Measurements from ENCODE around the gene PTGER3.

The PTGER3 gene

DNA sequence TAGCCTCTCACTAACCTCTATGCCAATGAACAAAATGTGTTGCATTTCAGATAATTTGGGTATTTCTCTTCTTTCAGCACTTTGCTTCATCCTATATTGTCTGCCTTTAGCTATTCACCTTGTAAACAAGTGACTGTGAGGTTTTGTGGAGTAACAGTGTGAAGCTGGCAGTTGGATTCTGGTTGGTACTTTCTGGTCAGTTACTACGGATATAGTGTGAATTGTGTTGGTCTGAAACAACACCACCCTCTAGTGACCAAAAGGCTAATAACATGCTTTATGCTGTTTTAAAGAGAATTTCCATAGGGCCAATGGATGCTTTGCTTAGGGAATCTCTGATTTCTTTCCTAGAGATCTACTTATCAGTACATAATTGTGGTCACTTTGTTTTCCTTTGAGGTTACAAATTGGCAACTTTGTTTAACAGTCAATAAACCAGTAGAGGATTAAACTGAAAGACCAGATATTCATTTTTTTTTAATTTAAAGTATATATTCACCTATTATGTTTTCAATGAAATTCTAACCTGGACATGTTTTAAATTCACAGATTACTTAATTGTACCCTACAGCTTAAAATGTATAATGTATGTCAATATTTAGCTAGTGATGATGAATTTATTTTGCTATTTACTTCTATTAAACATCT lies 2.5 kb upstream of the PTGER3 start:
- peak; percentile 72 for DNase-seq

DNA sequence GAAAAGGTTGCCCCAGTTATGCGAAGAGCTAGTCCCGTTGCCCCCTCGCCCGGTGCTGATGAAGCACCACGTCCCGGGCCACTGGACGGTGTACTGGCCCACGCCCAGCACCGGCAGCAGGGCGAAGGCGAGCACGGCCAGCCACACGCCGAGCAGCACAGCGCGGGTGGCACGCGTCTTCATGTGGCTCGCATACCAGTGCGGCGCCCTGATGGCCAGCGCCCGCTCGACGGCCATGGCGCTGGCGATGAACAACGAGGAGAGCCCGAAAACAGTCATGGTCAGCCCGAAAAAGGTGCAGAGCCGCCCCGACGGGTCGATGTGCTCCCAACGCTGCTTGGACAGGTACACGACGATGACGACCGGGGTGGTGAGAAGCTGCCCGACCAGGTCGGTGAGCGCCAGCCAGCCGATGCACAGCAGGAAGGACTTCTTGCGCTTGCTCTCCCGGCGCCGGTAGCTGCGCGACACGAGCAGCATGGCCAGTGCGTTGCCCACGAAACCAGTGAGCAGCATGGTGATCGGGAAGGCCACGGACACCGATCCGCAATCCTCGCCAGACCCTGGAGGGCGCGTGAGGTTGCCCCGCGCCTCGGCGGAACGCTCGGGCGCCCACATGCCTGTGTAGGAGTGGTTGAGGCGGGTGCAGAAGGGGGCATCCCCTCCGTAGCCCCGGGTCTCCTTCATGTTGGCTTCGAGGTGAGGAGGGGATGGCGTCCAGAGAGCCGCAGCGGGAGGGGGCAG lies 553 bp downstream of the PTGER3 start:
- peak; percentile 38 for DNase-seq

DNA sequence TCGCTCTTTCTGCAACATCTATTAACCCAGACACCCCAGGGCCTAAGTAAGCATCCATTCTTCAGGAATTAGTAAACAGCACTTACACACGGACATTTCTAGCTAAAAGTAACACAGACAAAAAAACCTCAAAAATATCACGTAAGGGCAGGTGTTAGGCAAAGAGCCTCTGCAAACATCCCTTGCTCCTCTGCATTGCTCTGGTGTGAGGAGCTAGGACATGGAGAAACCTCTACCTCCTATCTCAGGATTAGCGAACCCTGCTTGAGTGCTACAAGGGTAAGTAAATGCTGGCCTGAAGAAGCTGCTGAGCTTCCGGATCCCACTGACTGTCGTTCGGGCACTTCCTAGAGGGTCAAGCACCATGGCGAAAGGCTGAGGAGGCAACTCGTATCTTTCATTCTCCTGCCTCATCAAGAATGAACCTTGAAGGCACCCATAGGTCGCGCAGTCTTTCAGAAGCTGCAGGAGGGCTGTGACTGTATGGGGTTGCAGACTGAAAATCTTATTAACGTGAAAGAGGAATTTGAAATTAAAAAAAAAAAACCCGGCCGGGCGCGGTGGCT lies 2.1 kb downstream of the PTGER3 start:
- DNase-seq, result no peak

DNA sequence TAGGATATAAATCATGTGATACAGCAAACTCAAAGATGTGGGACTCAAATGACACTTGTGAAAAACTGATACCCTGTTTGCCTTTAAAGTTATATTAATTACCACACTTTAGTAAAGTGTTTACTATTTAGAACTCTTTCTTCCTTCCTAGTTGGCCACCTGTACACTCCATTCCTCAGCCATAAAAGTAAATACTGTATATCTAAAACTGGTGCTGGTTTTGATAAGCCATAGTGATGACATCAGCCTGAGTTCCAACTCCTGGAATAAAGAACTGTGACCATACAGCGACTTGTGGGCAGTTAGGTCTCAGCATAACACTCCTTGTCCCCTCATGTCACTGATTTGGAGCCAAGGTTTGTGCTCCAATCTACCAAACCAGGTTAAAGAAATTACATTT lies 2.8 kb downstream of the PTGER3 start:
- no peak for DNase-seq

DNA sequence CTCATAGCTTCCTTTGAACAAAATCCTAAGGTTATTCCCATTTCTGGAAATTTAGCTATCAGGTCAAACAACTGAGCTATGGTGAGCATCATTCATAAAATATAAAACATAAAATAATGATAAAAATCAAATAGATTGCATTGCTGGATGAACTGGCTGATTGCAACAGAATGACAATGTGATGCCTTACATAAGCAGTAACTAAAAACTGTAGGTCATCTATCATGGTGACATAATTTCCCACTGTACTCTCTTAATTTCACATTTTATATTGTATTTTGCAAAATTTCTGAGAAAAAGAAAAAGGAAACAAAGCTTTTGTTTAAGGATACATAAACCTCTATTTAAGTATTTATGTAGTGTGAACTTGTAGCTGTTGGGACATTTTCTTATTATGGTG lies 4.6 kb downstream of the PTGER3 start:
- no peak for DNase-seq

DNA sequence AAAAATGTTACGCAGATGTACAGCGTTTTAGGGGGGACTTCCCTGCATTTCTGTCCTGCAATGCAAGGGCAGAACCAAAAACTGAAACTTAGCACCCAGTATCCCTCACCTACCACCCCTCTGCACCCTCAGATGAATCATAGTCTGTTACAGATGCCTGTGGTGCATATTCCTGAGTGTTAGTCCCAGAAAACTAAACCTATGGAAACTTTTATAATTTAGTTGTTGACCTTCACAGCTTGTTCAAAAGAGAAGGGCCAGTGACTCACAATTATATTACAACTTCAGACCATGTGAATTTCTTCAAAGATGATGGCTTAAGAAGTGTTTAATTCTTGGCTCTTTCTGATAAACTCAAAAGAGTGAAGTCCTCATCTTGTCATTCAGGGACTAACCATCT lies 5.8 kb downstream of the PTGER3 start:
- no peak for DNase-seq

DNA sequence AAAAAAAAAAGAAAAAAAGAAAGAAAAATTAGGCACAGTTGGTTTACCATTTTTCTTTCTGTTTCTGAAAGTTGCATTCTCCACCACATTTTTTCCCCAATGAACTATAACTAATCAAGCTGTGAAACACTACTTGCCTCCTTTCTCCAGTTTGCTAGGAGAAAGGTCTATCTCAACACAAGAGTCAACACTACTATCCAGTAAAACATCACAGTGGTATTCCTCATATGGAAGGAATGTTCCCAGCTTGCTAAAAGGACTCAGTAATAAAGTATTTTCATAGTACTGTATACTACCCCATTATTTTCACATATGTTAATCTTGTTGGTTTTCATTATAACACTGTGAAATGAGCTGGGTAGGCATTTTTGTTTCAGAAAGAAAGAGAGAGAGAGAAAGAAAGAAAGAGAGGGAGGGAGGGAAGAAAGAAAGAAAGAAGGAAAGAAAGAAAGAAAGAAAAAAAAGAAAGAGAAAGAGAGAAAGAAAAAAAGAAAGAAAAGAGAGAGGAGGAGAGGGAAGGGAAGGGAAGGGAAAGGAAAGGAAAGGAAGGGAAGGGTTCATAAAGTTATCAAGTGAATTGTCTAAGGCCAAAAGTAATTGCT lies 7.9 kb downstream of the PTGER3 start:
- DNase-seq, result no peak

DNA sequence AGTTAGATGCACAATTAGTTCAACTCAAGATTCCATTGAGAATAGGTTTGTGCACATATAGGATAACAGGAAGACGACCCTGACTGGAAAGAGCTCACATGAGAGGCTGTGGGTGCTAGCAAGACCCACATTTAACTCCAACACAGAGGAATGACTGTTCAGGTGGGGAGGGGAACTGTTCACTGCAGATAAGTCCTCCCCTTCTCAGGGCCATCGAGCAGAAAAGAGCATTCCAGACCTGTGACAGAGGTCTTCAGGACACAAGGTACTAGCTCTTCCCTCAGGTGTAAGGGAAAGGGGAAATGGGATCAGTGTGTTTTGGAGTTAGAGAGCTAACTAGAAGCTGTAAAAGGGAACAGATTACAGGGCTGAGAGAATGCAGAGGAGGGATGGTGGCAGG lies 8.7 kb downstream of the PTGER3 start:
- DNase-seq, result no peak

DNA sequence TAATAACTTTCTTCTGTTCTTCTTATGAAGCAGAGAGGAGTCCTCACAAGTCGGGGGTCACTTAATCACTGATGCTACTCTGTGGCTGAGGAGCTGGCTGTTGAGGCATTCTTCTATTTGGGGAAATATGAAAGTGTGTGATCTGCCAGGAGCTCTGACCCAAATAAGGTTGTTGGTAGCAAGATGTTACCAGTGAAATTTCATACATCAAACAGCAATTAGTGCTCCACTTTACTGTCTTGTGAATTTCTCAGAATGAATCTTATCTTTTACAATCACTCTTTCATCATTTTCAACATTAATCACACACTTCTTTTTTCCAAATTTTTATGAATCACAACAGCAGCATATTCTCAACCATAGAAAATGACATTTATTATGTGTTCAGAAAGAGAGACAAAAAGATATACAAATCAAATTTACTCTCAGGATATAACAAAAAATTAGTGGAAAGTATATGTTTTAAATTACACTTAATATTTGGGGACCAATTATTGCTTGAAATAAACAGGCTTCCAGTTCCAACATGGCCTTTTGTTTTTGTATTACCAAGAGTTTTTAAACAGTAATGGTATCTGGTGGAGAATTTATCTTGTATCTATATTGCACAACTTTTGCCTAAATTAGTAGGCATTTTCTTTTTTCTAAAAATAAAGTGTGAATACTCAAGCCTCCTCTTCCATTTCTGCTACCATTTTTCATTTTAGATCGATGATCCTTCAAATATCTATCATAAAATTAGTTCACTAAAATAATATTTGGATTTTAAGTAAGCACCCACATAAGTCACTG lies 9.6 kb downstream of the PTGER3 start:
- DNase-seq, result no peak

DNA sequence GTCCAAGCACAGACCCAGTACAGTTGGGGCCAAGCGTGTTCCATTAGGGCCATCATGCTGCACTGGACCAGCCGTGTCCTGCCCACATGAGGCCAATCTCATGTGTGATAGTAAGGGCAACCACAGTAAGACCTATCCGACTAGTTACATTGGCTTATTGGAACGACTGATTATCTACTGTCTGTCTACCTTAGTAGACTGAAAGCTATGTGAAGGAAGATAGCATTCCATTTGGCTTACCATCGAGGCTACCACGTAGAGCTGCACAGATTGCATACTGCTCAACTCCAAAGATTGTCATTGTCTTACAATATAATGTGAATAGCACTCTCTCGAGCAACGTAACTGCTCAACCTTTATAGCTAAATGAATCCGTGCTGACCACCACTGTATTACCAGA lies 10.6 kb downstream of the PTGER3 start:
- no peak for DNase-seq

DNA sequence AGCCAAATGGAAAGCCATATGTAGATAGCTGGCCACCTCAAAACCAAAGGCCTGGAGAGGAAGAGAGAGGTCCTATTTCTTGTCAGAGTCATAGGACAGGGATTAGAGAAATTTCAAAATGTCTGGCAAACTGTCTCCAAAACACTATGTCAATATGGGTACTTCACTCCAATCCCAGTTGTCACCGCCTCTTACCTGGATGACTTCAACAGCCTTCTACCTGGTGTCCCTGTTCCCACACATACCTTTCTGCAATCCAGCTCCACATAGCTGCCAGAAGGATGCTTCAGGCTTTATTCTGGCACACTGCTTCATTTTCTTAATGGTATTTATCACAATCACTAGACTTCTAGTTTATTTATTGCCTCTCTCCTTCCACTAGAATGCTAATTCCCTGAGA lies 14.5 kb downstream of the PTGER3 start:
- DNase-seq, result no peak

DNA sequence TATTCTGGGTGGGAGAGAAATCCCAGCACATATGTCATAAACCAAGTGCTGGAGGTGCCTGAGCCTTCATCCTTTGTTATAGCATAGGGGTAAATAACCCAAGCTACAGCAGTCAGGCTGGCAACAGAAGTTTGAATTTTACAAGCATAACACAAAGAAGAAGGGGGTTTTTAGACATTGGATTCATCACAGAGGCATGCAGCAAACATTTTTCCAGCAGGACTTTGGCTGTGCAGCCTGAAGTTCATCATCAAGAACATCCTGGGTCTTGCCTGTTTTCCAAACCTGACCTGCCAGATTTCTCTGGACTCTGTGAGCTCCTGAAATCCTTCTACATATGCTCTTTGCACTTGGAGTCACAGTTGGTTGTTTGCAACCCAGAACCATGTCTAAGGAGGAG lies 16.2 kb downstream of the PTGER3 start:
- DNase-seq, result no peak

DNA sequence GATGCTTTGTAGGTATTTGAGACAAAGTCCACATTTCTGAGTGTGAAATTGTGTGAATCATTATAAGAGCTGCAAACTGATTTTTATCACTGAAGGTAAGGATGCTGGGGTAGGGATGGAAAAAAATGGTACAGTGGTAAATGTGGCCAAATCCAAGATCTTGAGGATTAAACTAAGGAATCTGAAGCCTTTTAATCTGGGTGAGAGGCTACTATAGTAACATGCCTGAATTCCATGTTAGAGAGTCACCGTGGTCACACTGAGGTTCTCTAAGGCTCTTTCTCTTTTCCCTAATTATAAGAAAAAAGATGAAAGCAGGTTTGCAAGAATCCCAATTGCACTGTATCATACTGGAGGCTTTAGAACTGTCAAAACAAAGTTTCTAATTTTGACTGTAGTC lies 17.6 kb downstream of the PTGER3 start:
- DNase-seq, result no peak

DNA sequence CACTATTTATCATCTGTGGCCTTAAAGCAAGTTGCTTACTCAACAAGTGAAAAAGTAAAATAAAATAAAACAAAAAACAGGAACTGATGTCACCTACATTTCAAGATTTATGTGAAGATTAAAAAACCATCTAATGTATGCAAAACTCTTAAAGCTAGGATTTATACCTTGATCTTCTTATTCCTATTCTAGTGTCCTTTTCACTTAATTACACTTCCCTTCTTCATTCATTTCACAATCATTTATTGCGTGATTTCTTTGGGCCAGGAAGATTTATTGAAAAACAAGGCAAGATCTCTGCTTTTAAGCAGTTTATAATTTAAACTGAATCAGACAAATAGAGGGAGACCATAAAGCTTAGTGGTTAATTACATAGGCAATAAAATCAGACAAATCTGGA lies 18.6 kb downstream of the PTGER3 start:
- no peak for DNase-seq

DNA sequence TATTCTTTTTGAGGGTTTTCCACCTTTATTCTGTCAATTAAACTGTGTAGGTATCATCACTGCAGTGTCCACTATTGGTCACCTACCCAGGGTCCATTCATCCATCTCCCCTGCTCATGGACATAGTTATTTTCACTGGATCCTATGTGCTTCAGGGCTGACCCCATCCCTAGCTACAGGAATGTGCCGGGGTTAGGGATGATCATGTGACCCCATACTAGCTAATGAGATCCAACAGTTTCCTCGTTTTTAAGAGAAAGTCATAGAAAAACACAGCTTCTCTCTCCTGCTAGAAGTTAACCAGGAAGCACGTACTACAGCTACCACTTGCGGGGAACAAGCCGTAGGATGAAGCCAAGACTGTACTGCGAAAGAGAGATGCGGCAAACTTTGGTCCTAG lies 19.6 kb downstream of the PTGER3 start:
- no peak for DNase-seq

DNA sequence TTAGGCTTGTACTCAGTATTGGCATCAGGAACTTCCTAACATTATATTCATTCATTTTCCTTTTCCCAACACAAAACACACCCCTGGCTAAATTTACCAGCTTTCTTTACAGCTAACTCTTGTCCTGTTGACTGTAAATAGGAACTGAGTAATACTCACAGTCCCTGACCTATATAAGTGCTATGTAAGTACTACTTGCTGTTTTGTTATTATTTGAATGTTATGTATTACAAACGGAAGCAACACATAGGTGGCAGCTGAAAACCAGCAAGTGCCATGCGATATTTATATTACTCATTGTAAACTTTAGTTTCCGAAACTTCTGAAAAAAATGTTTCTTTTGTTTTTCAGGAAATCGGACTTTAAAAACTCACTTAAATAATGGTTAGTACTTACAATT lies 21.5 kb downstream of the PTGER3 start:
- DNase-seq, result no peak

DNA sequence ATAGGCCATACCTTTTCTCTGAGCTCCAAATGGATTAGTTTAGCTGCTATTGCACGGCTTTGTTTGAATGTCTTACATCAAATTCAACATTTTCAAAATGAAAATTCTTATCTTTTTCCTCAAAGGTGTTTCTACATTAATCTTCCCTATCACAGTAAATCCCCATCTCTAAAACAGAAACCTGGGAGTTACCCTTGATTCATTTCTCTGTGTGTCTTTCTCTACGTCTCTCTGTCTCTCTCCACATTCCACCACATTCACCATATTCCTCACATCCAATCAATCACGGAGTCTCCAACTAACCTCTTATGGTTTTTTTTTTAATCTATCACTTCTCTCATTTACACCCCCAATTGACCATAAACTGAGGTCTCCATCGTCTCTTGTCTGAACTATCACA lies 24.1 kb downstream of the PTGER3 start:
- DNase-seq, result no peak

DNA sequence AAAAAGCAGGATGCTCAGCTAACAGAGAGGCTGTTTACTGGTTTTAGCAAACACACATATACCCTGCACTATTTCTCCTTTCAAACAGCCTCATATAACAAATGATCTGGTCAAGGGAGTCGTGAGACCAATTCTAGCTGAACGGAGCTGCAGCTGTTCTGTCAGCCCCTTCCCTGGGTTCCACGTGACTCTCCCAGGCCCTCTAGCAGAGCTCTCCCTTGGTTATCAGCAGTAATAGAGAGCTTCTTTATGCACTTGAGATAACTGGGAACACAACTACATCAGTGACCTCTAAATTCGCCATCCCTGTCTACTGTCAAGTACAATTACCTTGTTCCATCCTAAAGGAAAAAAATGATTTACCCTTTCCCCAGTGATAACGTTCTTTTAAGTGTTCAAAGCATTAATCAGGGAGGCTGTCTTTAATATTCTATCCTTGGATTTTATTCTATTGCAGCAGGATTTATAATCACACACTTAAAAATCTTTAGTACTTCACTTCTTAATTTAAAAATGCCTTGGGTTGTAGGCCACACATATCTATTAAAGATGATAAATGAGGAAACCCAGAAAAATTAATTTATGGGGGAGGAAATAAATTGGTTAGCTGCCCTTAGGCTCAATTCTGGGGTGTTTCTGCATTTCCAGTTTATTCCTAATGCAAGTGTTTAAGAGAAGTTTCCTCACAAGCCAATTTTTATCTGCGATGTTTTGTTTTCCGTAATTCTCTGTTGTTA lies 28.2 kb downstream of the PTGER3 start:
- no peak for DNase-seq

DNA sequence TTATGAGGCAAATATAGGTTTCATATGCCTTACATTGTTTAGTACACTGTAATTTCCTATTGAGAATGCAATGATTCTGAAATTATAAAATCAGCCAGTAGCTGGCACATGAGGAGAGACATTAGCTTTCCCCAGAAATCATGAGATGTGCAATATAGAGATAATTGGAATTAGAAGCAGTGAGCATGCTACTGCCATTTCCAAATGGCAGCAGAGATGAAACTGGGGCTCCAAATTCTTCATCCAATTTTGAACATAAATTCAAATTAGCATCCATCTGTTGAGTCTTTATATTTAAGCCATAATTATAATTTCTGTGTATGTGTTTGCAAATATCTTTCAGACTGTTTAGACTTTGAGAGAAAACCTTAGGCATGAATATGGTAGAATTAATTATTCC lies 28.8 kb downstream of the PTGER3 start:
- no peak for DNase-seq

DNA sequence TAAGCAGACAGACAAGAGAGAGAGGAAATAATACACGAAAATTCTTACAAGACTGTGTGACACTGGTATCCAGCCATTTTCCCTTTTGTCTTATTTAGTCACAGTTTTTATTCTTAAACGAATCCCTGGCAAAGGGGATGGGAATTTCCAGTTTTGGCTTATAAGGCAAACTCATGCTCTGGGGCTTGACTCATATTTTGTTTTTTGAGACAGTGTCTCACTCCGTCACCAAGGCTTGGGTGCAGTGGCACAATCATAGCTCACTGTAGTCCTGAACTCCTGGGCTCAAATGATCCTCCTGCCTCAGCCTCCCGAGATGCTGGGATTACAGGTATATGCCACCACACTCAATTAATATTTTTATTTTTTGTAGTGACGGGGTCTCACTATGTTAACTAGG lies 31.9 kb downstream of the PTGER3 start:
- DNase-seq, result no peak

DNA sequence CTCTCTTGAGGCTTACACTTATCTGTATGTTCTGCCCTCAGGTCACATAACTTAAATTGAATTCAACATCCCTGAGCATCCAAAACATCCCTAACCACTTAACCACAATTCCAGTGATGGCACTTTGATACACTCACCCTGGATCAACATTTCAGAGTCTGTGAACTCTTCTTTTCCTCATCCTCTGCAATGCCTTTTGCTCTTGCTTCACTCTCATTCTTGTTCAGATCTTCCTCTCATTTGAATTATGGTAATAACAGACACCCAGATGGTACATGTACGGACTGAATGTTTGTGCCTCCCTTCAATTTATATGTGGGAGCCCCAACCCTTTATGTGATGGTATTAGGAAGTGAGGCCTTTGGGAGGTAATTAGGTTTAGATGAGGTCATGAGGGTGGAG lies 33.4 kb downstream of the PTGER3 start:
- no peak for DNase-seq

DNA sequence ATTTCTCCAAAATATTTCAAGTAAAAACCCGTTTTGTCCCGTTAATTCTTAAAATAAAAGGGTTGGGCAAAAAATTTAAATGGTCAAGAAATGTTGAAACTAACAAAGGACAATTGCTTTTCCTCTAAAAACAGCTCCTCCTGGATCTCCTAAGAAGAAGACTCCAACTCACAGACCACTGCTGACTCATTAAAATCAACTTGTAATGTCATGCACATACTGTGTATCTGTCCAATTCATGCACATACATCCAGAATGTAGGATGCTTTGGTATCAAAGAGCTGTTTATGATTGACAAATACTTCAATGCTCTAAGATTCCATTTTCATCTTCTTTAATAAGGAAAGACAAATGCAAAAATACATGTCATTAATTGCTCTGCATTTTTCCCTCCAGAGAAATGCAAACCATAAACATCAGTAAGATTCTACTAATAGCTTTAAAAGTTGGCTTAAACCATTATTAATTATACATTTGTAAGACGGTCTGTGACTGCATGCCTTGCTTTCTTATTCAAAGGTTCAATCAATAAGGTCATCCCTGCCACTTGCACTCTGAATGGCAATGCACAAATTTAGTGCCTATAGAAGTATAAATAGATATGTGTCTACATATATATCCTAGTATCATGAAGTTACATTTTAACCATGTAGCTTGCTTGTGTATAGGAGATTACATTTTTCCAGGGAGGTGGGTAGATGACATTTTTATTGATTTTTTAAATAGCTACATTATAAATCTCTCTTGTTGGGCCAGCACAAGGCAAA lies 44.7 kb downstream of the PTGER3 start:
- DNase-seq, result no peak
